ENCODE data around the gene SGIP1. TPM values are rescaled to one million over a fixed set of nuclear protein-coding genes. Genes with fewer than 3 reads are reported as not detected.

The SGIP1 gene
- total RNA-seq, 1 donor from 2014 or later = 11.9 TPM

- H3K4me1 Mint-ChIP-seq = peaks cover 7% of the 10 kb centered on the region
- peaks cover 7% of the 10 kb centered on the region for H3K27me3 Mint-ChIP-seq (ENCODE audit: low read depth)
- DNase-seq (ENCODE audit: low spot score in 2 of 2, unreplicated experiment in 2 of 2) = no peak
- peaks cover 13% of the 10 kb centered on the region for H3K9me3 Mint-ChIP-seq
- TF ChIP-seq CTCF (IDR thresholded peaks at IDR 0.05; ENCODE audit: unreplicated experiment) = no peak
- no peaks in the 10 kb centered on the region for H3K36me3 Mint-ChIP-seq
- no peak overlapping the region for H3K27ac Mint-ChIP-seq
- H3K4me3 Mint-ChIP-seq = no peak overlapping the region
Measured at GRCh38 chr1:66760506-66760905, 226.6 kb downstream of the SGIP1 start.

- DNase-seq (ENCODE audit: low spot score in 2 of 2, unreplicated experiment in 2 of 2) = no peak
- no peak overlapping the region for H3K27ac Mint-ChIP-seq
- peaks cover 6% of the 10 kb centered on the region for H3K27me3 Mint-ChIP-seq (ENCODE audit: low read depth)
- H3K4me1 Mint-ChIP-seq = peaks cover 7% of the 10 kb centered on the region
- H3K9me3 Mint-ChIP-seq = peaks cover 13% of the 10 kb centered on the region
- no peaks in the 10 kb centered on the region for H3K36me3 Mint-ChIP-seq
- H3K4me3 Mint-ChIP-seq = no peak overlapping the region
- TF ChIP-seq CTCF (IDR thresholded peaks at IDR 0.05; ENCODE audit: unreplicated experiment) = no peak
Measured at GRCh38 chr1:66761221-66761620, 227.3 kb downstream of the SGIP1 start.

GRCh38 chr1:66764994-66765578, 231.1 kb downstream of the SGIP1 start:
- no peaks in the 10 kb centered on the region for H3K4me1 Mint-ChIP-seq
- peaks cover 13% of the 10 kb centered on the region for H3K9me3 Mint-ChIP-seq
- H3K27me3 Mint-ChIP-seq (ENCODE audit: low read depth) = no peaks in the 10 kb centered on the region
- H3K27ac Mint-ChIP-seq = no peak overlapping the region
- DNase-seq (ENCODE audit: low spot score in 2 of 2, unreplicated experiment in 2 of 2) = peak in 1 of 2 experiments; percentile 42
- no peak overlapping the region for H3K4me3 Mint-ChIP-seq
- H3K36me3 Mint-ChIP-seq = no peaks in the 10 kb centered on the region
- peak; percentile 73 for TF ChIP-seq CTCF (IDR thresholded peaks at IDR 0.05; ENCODE audit: unreplicated experiment)

GRCh38 chr1:66767626-66768025, 233.7 kb downstream of the SGIP1 start:
- no peak overlapping the region for H3K27ac Mint-ChIP-seq
- no peak for DNase-seq (ENCODE audit: low spot score in 2 of 2, unreplicated experiment in 2 of 2)
- H3K27me3 Mint-ChIP-seq (ENCODE audit: low read depth) = no peaks in the 10 kb centered on the region
- H3K4me1 Mint-ChIP-seq = no peaks in the 10 kb centered on the region
- TF ChIP-seq CTCF (IDR thresholded peaks at IDR 0.05; ENCODE audit: unreplicated experiment) = no peak
- no peaks in the 10 kb centered on the region for H3K36me3 Mint-ChIP-seq
- H3K9me3 Mint-ChIP-seq = peaks cover 8% of the 10 kb centered on the region
- no peak overlapping the region for H3K4me3 Mint-ChIP-seq

- Mint-ChIP-seq H3K9me3 (no peaks in the 10 kb centered on the region), H3K36me3 (no peaks in the 10 kb centered on the region), H3K27ac (no peak overlapping the region), H3K4me3 (no peak overlapping the region), H3K4me1 (no peaks in the 10 kb centered on the region), H3K27me3 (ENCODE audit: low read depth) (no peaks in the 10 kb centered on the region)
- DNase-seq (ENCODE audit: low spot score in 2 of 2, unreplicated experiment in 2 of 2) = no peak
- TF ChIP-seq CTCF (IDR thresholded peaks at IDR 0.05; ENCODE audit: unreplicated experiment) = no peak
Measured at GRCh38 chr1:66768965-66769364, 235.0 kb downstream of the SGIP1 start.

Measured in mesothelial cell of epicardium (in vitro differentiated cells).